ENCODE results near the gene ELOB.

ELOB gene

DNA sequence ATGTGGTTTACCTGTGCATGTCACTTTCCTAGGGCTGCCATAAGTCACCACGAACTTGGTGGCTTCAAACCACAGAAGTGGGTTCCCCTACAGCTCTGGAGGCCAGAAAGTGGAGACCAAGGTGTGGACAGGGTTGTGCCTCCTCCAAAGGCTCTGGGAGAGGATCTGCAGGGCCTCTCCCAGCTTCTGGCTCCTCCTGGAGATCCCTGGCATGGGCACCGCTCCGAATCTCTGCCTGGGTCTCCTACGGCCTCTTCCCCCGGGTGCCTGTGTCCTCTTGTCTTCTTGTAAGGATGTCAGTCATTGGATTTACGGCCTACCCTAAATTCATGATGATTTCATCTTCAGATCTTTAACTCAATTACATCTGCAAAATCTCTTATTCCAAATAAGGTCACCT is 27.1 kb downstream of the ELOB start:
- DNase-seq (ENCODE audit: low read depth in 4 of 4, low spot score in 1 of 4) = no peak

DNA sequence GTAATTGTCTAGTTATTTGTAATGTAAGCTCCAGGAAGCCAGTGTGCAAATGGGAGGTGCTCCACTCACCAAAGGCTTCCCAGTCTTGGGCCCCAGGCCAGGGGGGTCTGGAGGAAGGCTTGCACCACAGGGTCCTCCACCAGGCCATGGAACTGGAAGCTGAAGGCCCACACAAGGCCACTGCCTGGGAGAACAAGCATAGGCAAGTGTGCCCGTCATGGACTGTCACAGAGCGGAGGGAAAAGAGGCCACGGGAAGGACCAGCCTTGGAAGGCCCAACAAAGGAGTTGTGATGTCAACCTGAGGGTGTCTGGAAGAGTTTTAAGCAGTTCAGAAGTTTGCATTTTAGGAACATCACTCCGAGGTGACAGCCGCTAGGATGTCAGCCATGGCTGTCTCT is 27.6 kb downstream of the ELOB start:
- no peak for DNase-seq (ENCODE audit: low read depth in 4 of 4, low spot score in 1 of 4)

GRCh38 chr16:2748757-2749455 is 28.2 kb downstream of the ELOB start:
- no peak for DNase-seq (ENCODE audit: low read depth in 4 of 4, low spot score in 1 of 4)

DNA sequence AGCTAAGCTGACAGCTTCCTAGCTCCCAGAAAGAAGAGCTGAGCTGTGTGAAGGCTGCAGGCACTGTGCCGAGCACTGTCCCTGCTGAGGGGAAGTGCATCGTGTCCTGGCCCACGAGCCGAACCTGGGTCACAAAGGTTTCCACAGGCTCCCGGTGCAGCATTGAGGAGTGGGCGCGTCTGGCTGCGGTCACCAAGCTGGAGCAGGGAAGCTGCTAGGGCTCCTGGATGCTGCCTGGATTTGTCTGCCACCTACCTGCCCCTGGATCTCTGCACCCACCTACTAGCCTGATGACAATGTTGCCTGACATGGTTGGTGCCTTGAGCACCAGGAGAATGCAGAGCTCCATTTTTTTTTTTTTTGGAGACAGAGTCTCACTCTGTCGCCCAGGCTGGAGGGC is 31.1 kb downstream of the ELOB start:
- no peak for DNase-seq (ENCODE audit: low read depth in 4 of 4, low spot score in 1 of 4)

DNA sequence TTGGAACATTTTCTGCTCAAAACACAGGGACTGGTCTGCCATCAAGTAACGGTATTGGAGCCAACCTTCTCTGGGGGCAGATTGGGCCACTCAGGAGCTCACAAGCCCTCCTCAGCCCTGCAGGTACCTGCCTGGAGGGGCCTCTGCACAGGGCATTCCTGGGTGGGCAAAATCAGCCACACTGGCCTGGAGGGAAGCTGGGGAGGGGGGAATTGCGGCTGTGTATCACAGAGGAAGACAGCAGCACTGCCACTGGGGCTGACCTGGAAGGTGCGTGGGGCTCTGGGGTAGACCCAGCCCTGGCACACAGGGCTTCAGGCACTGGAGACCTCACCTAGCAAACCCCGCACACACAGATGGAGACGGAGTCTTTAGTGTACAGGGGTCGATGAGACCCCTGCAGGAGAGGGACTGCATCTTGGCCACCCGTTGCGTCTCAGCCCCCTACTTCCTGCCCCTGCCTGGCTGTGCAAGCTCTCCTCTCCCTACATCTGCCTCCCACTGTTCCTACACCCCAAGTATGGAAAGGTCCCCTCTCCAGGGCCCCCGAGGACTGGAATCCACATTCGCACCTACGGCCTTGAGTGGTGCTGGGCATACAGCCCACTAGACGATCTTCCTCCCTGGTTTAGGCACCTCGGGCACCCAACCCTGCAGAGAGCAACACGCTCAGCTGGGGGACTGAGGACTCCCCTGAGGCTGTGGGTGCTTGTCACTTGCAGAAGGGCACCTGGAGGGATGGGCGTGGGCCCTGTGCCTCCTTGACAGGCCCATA is 31.8 kb downstream of the ELOB start:
- DNase-seq (ENCODE audit: low read depth in 4 of 4, low spot score in 1 of 4) = no peak

DNA sequence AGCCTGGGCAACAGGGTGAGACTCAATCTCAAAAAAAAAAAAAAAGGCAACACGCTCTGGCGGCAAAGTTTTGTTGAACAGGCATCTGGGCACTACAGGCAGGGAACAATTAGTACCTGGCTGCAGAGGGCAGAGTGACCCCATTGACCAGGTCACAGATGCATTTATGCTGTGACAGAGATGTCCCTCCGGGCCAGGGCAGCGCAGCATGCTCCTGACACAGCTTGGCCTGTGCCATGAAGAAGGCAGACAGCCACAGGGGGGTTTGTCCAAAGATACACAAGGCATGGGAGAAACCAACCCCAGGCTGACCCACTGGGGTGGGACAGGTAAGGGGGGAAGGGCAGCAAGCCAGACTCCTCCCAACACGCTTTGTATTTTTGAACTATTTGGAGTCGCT is 32.4 kb downstream of the ELOB start:
- DNase-seq (ENCODE audit: low read depth in 4 of 4, low spot score in 1 of 4) = no peak

DNA sequence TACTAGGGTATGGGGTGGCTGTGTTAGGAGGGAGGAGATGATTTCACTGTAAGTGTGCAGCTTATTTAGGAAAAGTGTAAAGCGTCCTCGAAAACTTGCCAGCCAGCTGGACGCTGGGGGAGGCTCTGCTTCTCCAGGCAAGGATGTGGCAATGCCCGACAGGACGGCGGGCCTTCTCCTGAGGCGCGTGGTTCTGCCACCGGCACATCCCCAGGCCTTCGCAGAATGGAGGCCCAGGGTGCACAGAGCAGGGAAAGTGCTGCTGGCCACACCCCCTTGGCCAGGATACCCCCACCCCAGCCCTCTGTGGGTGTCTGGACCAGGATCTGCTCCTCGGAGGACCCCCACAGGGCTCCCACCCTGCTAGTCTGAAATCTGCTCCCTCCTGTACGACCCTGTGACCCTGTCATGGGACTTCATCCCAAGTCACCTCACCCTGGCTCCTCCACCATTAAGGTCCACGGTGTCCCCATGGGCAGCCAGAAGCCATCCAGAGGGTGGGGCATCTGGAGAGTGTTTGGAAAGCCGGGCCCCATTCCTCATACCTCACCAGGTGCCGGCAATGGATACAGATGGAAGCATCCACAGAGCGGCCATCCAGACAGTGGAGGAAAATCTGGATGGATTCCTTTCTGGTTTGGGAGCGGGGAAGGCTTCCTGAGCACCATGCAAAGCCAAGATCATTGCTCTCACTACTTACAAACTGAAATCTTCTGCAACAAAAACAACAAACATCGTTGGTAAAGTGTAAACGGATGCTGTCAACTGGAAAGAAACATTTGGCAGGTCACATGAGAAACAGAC is 33.9 kb downstream of the ELOB start:
- DNase-seq (ENCODE audit: low read depth in 4 of 4, low spot score in 1 of 4) = no peak

DNA sequence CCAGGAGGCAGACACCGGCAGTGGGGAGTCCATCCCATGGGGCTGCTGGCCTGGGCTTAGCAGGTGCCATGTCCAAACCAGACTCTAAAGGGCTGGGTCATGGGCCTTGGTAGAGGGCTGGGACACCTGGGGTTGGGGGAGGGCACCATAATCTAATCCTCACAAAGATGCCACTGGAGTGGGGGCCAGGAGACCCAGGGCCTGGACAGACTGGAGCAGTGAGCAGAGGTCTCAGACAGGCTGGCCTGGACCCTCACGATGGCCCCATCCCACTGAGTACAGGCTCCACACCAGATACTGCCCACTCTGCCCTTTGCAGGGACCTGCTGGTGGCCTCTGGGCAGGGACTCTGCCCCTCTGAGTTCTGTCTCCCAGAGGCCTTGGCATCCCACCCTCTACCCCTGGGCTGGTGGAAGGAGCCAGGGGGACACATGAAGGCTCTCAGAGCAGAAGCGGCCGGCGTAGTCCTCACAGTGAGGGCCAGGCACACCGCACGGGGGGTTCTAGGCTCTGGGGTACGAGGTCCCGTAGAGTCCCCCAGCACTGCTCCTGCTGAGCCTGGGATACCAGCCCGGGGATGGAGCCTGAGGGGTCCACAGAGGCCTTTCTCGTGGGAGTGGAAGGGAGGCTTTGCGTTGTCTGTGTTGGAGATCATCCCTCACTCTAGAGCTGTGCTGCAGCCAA is 34.6 kb downstream of the ELOB start:
- no peak for DNase-seq (ENCODE audit: low read depth in 4 of 4, low spot score in 1 of 4)

DNA sequence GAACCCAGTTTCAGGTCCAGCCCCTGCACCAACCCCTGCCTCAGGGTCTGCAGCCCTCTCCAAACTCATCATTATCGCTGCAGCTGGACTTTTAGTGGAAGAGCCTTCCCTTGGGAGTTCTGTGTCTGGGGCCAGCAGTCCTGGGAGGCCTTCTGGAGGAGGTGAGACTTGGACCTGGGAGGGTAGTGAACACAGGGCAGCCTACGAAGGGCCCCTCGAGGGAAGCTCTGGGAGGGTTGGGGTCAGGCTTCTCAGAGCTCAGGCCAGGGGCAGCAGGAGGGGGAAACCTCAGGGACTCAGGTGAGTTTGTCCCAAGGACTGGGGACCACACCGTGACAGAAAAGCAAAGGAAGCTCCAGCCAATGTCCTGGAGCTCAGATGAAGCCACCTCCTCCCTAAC is 35.9 kb downstream of the ELOB start:
- DNase-seq (ENCODE audit: low read depth in 4 of 4, low spot score in 1 of 4) = no peak

DNA sequence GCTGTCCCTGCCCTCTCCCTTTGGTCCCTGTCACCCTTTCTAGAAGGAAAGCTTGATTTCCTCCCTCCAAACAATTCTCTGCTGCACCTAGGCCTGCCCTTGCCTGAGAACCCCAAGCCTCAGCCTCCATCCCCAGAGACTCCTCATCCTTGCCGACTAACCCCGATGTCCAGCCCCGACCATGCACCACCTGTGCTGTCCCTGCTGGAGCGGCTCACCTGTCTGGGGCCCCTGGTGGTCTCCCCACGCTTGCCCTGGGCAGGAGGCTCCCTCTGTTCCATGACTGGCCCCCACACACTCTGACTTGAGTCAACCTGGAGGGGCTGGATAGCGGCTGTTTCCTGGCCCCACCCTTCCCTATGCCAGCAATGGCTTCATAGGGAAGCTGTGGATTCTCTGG is 36.6 kb downstream of the ELOB start:
- DNase-seq (ENCODE audit: low read depth in 4 of 4, low spot score in 1 of 4) = no peak

DNA sequence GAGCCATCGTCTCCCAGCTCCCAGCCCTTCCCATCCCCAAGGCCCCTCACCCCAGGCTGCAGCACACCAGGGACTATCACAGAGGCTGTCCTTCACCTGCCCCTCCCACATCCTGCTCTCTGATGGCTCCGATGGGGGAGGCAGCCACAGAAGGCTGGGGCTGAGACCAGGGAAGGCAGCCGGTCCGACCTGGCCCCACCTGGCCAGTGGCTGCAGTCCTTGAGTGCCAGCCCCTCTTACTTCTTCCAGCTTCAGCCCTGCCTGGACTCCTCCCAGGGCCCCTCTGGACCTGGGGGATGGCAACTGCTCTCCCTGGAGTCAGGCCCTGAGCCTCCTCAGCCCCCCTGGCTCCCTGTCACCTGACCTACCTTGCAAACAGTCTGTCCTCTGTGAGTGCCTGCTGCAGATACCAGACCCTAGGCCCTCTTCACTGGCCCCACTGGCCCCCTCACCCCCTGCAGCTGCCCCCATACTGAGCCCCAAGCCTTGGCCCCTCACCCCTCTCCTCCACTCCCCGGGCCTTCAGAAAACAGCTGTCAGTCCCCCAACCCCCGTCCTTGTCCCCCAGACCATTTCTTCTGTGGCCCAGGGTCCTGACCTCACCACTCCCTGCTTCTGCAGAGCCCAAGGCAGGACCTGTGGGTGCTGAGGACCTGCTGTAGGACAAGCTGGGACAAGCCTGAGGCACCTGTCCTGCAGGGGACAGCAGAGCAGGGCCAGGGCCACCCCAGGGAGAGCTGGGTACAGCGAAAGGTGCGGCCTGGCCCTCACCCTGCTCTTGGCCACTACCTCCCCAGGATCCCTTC is 37.3 kb downstream of the ELOB start:
- DNase-seq (ENCODE audit: low read depth in 4 of 4, low spot score in 1 of 4) = no peak

DNA sequence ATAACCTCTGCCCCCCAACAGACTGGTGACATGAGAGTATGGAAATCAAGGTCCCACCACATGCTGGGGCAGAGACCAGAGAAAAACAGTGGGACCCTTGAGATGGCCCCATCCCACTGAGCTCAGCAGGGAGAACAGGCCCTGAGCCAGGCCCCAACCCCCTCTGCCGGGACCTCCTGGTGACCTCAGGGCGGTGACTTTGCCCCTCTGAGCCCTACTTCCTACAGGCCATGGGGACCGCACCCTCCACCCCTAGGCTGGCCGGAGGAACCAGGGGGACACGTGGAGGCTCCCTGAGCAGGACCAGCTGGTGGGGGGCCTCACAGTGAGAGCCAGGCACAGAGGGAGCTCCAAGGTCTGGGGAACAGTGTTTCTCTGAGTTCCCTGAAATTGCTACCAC is 38.5 kb downstream of the ELOB start:
- DNase-seq (ENCODE audit: low read depth in 4 of 4, low spot score in 1 of 4) = no peak

DNA sequence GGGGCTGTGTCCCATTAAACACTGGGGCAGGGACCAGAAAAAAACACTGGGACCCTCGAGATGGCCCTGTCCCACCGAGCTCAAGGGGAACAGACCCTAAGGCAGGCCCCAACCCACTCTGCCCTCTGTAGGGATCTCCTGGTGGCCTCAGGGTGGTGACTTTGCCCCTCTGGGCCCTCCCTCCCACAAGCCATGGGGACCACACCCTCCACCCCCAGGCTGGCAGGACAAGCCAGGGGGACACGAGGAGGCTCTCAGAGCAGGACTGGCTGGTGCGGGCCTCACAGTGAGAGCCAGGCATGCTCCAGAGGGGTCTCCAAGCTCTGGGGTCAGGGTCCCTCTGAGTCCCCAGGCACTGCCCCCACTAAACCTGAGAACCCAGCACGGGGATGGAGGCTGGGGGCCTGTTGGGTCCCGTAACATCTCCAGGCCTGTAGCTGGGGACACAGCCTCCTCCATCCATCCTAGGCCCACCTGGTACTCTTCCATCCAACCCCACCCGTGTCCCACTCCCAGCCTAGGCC is 39.1 kb downstream of the ELOB start:
- no peak for DNase-seq (ENCODE audit: low read depth in 4 of 4, low spot score in 1 of 4)

GRCh38 chr16:2737238-2737605 is 39.9 kb downstream of the ELOB start:
- DNase-seq (ENCODE audit: low read depth in 4 of 4, low spot score in 1 of 4) = no peak

GRCh38 chr16:2736476-2737237 is 40.4 kb downstream of the ELOB start:
- DNase-seq (ENCODE audit: low read depth in 4 of 4, low spot score in 1 of 4) = no peak

DNA sequence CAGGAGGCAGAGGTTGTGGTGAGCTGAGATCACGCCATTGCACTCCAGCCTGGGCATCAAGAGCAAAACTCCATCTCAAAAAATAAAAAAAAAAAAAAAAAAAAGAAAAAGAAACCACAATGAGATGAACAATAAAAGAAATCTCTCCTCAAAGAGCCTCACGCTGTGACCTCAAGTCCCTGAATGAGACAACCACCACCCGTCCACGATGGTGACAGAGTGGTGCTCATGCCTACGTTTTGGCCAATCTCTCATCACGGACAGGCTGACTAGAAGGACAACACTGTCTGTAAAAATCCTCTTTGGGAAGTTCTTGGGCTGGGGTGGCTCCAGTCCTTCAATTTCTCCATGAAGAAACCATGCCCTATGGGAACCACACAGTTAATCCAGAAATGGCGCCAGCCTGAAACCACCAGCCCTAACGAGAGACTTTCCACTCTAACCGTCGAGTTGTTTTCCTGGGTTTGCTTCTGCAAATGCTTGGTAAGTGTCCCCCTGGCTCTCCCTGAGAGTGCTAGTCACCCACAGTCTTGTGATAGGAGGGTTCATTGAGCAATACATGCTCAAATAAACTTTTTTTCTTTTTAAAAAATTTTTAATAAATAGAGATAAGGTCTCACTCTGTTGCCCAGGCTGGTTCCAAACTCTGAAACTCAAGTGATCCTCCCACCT is 42.1 kb downstream of the ELOB start:
- no peak for DNase-seq (ENCODE audit: low read depth in 4 of 4, low spot score in 1 of 4)

- no peak for DNase-seq (ENCODE audit: low read depth in 4 of 4, low spot score in 1 of 4)
Measured at GRCh38 chr16:2728034-2728433, 49.0 kb downstream of the ELOB start.

DNA sequence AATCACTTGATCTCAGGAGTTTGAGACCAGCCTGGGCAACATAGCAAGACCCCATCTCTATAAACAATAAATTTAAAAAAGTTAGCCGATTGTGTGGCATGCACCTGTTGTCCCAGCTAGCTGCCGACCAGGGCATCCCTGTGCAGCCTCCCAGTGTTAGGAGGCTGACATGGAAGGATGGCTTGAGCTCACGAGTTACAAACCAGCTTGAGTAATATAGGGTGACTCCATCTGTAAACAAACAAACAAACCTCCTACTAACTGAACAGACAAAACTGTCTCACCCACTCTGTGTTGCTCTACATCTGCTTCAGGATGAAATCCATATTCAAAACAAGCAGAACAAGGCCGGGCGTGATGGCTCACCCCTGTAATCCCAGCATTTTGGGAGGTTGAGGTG is 50.2 kb downstream of the ELOB start:
- DNase-seq (ENCODE audit: low read depth in 4 of 4, low spot score in 1 of 4) = no peak

DNA sequence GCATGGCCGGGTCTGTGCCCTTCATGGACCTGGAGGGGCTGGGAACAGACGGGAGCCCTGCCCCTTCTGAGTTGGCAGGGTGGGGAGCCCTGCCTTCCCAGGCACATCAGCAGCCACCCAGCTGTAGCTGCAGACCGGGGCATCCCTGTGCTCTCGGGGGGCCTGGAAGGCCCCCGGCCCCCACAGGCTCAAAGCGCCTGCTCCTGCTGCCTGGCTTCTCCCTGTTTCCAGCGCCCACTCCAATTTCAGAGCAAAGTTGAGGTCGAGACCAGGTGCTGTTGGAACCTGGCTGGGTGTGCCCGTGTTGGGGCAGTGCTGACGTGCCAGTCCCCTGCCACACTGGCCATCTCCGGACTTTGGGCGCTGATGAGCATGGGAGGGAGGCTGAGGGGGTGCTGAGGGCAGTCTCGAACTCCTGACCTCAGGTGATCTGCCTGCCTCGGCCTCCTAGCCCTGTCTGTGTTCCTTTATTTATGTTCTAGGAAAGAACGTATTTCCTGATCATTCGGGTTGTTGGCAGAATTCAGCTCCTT is 52.2 kb downstream of the ELOB start:
- no peak for DNase-seq (ENCODE audit: low read depth in 4 of 4, low spot score in 1 of 4)
